Mucosa of gallbladder (tissue), 1 donor: ENCODE measurements around the gene RPF1. TPM values are rescaled to one million over a fixed set of nuclear protein-coding genes. Genes with fewer than 3 reads are reported as not detected.

Source experiments
- total RNA-seq: library from RNA; stranded (reverse); gene quantifications from one replicate; pipeline ENCODE4 v1.2.1, GENCODE V29; 2021
- donor health status: DM: no; HTN: no; CAD: no.

RPF1 gene
- total RNA-seq, 1 donor from 2014 or later = 22.4 TPM

Other genes with a start within 250 kb of the RPF1 start
- 4.1 TPM for gene SAMD13, start 177.6 kb upstream of the RPF1 start, total RNA-seq
- 0.17 TPM for gene DNASE2B, start 80.8 kb upstream of the RPF1 start, total RNA-seq
- gene SPATA1, start 27.1 kb downstream of the RPF1 start, total RNA-seq = 2.2 TPM
- 93.2 TPM for gene GNG5, start 27.3 kb downstream of the RPF1 start, total RNA-seq
- 18.5 TPM for gene CTBS, start 95.2 kb downstream of the RPF1 start, total RNA-seq
- 22.3 TPM for gene SSX2IP, start 211.2 kb downstream of the RPF1 start, total RNA-seq